Activated naive CD8-positive, alpha-beta T cell treated with anti-CD3 and anti-CD28 coated beads, Interleukin-2, amount 10 ng/mL, durations not matched to agents 7 days and 5 days (primary cell): ENCODE measurements around the gene HTT-AS. TPM values are rescaled to one million over a fixed set of nuclear protein-coding genes. Genes with fewer than 3 reads are reported as not detected.
"Not testable (repeated sequence)": the region's sequence is repeated elsewhere in the genome, so short reads cannot be mapped to it uniquely, and the experiment has no call there.

Source experiments
- ATAC-seq: fragments of 150-1000 bp; cut with Tn5 transposase; one replicate; pipeline ENCODE4 v1.10.0; 2021; ENCODE audit warnings: low read depth, moderate library complexity
- POLR2A ChIA-PET: fragments of 350-600 bp; sonication (Branson Sonifier 250); formaldehyde crosslinking; loops from one replicate; lab custom pipeline; 2021; ENCODE audit warnings: antibody characterized with exemption; lab: Charles Lee
- DNase-seq: peaks from one replicate; pipeline ENCODE4 v3.0.0; 2021
- H3K27ac Mint-ChIP-seq: one replicate; pipeline ENCODE4 v1.8.0; 2022; ENCODE audit warnings: mild to moderate bottlenecking, mixed read lengths
- H3K27me3 Mint-ChIP-seq: one replicate; pipeline ENCODE4 v1.8.0; 2022; ENCODE audit warnings: mild to moderate bottlenecking, moderate library complexity, mixed read lengths
- H3K36me3 Mint-ChIP-seq: one replicate; pipeline ENCODE4 v1.8.0; 2021; ENCODE audit warnings: mild to moderate bottlenecking, mixed read lengths
- H3K4me1 Mint-ChIP-seq: one replicate; pipeline ENCODE4 v1.8.0; 2021; ENCODE audit warnings: mixed read lengths
- H3K4me3 Mint-ChIP-seq: one replicate; pipeline ENCODE4 v1.8.0; 2022; ENCODE audit warnings: mild to moderate bottlenecking, moderate library complexity, mixed read lengths
- H3K9me3 Mint-ChIP-seq: one replicate; pipeline ENCODE4 v1.8.0; 2021; ENCODE audit warnings: mixed read lengths
- total RNA-seq, 2 experiments: library from RNA; stranded (reverse); gene quantifications; one replicate each; pipeline ENCODE4 v1.2.3, GENCODE V29; 2021

Gene HTT-AS
- total RNA-seq, 2 experiments from 2014 or later, result not detected

GRCh38 chr4:3059943-3060342 is 14.4 kb downstream of the HTT-AS start:
- peaks cover 12% of the 10 kb centered on the region for H3K9me3 Mint-ChIP-seq
- no peak overlapping the region for H3K27ac Mint-ChIP-seq
- no peaks in the 10 kb centered on the region for H3K4me1 Mint-ChIP-seq
- H3K4me3 Mint-ChIP-seq, result no peak overlapping the region
- ATAC-seq (no peak), DNase-seq (no peak)
- POLR2A ChIA-PET, result interaction anchor here (0.6 to 2.3 kb wide), 3 partner anchors 12 to 96 kb away, joined by 4 to 8 read pairs (median 7); partner anchors contain the start of gene GRK4
- H3K36me3 Mint-ChIP-seq, result peaks cover 18% of the 10 kb centered on the region
- peaks cover 3% of the 10 kb centered on the region for H3K27me3 Mint-ChIP-seq

GRCh38 chr4:3054169-3054759 is 20.1 kb downstream of the HTT-AS start:
- ATAC-seq (no peak), DNase-seq (no peak)
- Mint-ChIP-seq H3K9me3 (peaks cover 15% of the 10 kb centered on the region), H3K27me3 (peaks cover 3% of the 10 kb centered on the region), H3K36me3 (peaks cover 28% of the 10 kb centered on the region), H3K27ac (no peak overlapping the region), H3K4me3 (no peak overlapping the region), H3K4me1 (no peaks in the 10 kb centered on the region)
- POLR2A ChIA-PET, result no interaction called here

- H3K36me3 Mint-ChIP-seq, result peaks cover 23% of the 10 kb centered on the region
- DNase-seq, H3K27ac Mint-ChIP-seq, POLR2A ChIA-PET, ATAC-seq, H3K27me3 Mint-ChIP-seq, H3K4me3 Mint-ChIP-seq: not testable (repeated sequence)
- H3K9me3 Mint-ChIP-seq, result peaks cover 11% of the 10 kb centered on the region
- H3K4me1 Mint-ChIP-seq, result peaks cover 16% of the 10 kb centered on the region
Observed at GRCh38 chr4:3051141-3051897, 23.0 kb downstream of the HTT-AS start.

GRCh38 chr4:3047464-3048286 is 26.7 kb downstream of the HTT-AS start:
- POLR2A ChIA-PET, result no interaction called here
- Mint-ChIP-seq H3K4me3 (peak overlapping the region; percentile 60), H3K9me3 (peaks cover 2% of the 10 kb centered on the region), H3K36me3 (peaks cover 15% of the 10 kb centered on the region), H3K27ac (peak overlapping the region; percentile 91), H3K27me3 (no peaks in the 10 kb centered on the region), H3K4me1 (peaks cover 42% of the 10 kb centered on the region)
- DNase-seq, result peak; percentile 76
- peak; percentile 91 for ATAC-seq

- ATAC-seq (no peak), DNase-seq (no peak)
- Mint-ChIP-seq H3K27ac (no peak overlapping the region), H3K27me3 (no peaks in the 10 kb centered on the region), H3K4me3 (peak overlapping the region; percentile 60), H3K4me1 (peaks cover 51% of the 10 kb centered on the region), H3K9me3 (peaks cover 1% of the 10 kb centered on the region), H3K36me3 (peaks cover 14% of the 10 kb centered on the region)
- POLR2A ChIA-PET, result interaction anchor here (0.6 to 1.4 kb wide), 2 partner anchors 27 to 70 kb away, joined by 3 to 7 read pairs; partner anchors contain the start of gene HTT-AS
Observed at GRCh38 chr4:3046623-3047022, 27.7 kb downstream of the HTT-AS start.

GRCh38 chr4:3046162-3046561 is 28.2 kb downstream of the HTT-AS start:
- peak overlapping the region; percentile 28 for H3K4me3 Mint-ChIP-seq
- no peak overlapping the region for H3K27ac Mint-ChIP-seq
- POLR2A ChIA-PET, result interaction anchor here (1.4 kb wide), 2 partner anchors 27 to 83 kb away, joined by 4 to 7 read pairs; partner anchors contain the start of genes GRK4, HTT-AS and NOP14
- H3K27me3 Mint-ChIP-seq, result no peaks in the 10 kb centered on the region
- DNase-seq (no peak), ATAC-seq (no peak)
- peaks cover 51% of the 10 kb centered on the region for H3K4me1 Mint-ChIP-seq
- H3K36me3 Mint-ChIP-seq, result peaks cover 13% of the 10 kb centered on the region
- H3K9me3 Mint-ChIP-seq, result no peaks in the 10 kb centered on the region

- H3K27me3 Mint-ChIP-seq, result no peaks in the 10 kb centered on the region
- POLR2A ChIA-PET, result interaction anchor here (1.0 to 1.4 kb wide), 3 partner anchors 28 to 83 kb away, joined by 4 to 7 read pairs (median 4); partner anchors contain the start of genes GRK4, HTT-AS and NOP14
- H3K27ac Mint-ChIP-seq, result peak overlapping the region; percentile 83
- peak overlapping the region; percentile 65 for H3K4me3 Mint-ChIP-seq
- ATAC-seq, result peak; percentile 62
- peaks cover 57% of the 10 kb centered on the region for H3K4me1 Mint-ChIP-seq
- H3K9me3 Mint-ChIP-seq, result no peaks in the 10 kb centered on the region
- peaks cover 11% of the 10 kb centered on the region for H3K36me3 Mint-ChIP-seq
- peak; percentile 79 for DNase-seq
Observed at GRCh38 chr4:3044870-3045819, 29.2 kb downstream of the HTT-AS start.

- H3K36me3 Mint-ChIP-seq, result peaks cover 11% of the 10 kb centered on the region
- no peaks in the 10 kb centered on the region for H3K27me3 Mint-ChIP-seq
- peak overlapping the region; percentile 34 for H3K27ac Mint-ChIP-seq
- ATAC-seq, result no peak
- H3K4me3 Mint-ChIP-seq, result no peak overlapping the region
- POLR2A ChIA-PET, result interaction anchor here (0.7 kb wide), 1 partner anchor 38 kb away, joined by 3 read pairs; no protein-coding TSS in a partner anchor
- H3K4me1 Mint-ChIP-seq, result peaks cover 60% of the 10 kb centered on the region
- H3K9me3 Mint-ChIP-seq, result no peaks in the 10 kb centered on the region
- no peak for DNase-seq
Observed at GRCh38 chr4:3043282-3044020, 30.9 kb downstream of the HTT-AS start.

- H3K36me3 Mint-ChIP-seq, result peaks cover 9% of the 10 kb centered on the region
- DNase-seq (no peak), ATAC-seq (no peak)
- peak overlapping the region; percentile 91 for H3K4me3 Mint-ChIP-seq
- H3K9me3 Mint-ChIP-seq, result no peaks in the 10 kb centered on the region
- POLR2A ChIA-PET, result interaction anchor here (0.6 to 1.7 kb wide), 5 partner anchors 9 to 575 kb away, joined by 3 to 10 read pairs (median 3); partner anchors contain the start of genes GRK4 and NOP14
- peaks cover 59% of the 10 kb centered on the region for H3K4me1 Mint-ChIP-seq
- H3K27me3 Mint-ChIP-seq, result peaks cover under 1% of the 10 kb centered on the region
- H3K27ac Mint-ChIP-seq, result peak overlapping the region; percentile 94
Observed at GRCh38 chr4:3042226-3042625, 32.1 kb downstream of the HTT-AS start.

- H3K27ac Mint-ChIP-seq, result peak overlapping the region; percentile 94
- peaks cover 63% of the 10 kb centered on the region for H3K4me1 Mint-ChIP-seq
- no peaks in the 10 kb centered on the region for H3K9me3 Mint-ChIP-seq
- peak overlapping the region; percentile 91 for H3K4me3 Mint-ChIP-seq
- peak; percentile 61 for ATAC-seq
- peaks cover 5% of the 10 kb centered on the region for H3K27me3 Mint-ChIP-seq
- peak; percentile 71 for DNase-seq
- peaks cover 9% of the 10 kb centered on the region for H3K36me3 Mint-ChIP-seq
- POLR2A ChIA-PET, result interaction anchor here (0.6 to 1.7 kb wide), 6 partner anchors 8 to 574 kb away, joined by 3 to 10 read pairs (median 3); partner anchors contain the start of genes GRK4 and NOP14
Observed at GRCh38 chr4:3041192-3042142, 32.9 kb downstream of the HTT-AS start.
